DOHH2 (cell line): ENCODE data around the gene RIPPLY1.

ENCODE experiments used
- EZH2phosphoT487 ChIP-seq: fragments of 200-600 bp; sonication (generic); IDR thresholded peaks from 2 replicates; pipeline ENCODE4 v1.6.1; 2017; ENCODE audit warnings: borderline replicate concordance, mild to moderate bottlenecking, antibody characterized with exemption, low read length, moderate library complexity, mixed read lengths
- TF ChIP-seq, protein P1 (sequence below): fragments of 200-600 bp; sonication (generic); IDR thresholded peaks from one replicate; pipeline ENCODE4 v1.5.1; 2014; ENCODE audit warnings: antibody characterized with exemption, mild to moderate bottlenecking, low read depth, low read length; ENCODE audit not compliant: poor library complexity, severe bottlenecking

DNA sequence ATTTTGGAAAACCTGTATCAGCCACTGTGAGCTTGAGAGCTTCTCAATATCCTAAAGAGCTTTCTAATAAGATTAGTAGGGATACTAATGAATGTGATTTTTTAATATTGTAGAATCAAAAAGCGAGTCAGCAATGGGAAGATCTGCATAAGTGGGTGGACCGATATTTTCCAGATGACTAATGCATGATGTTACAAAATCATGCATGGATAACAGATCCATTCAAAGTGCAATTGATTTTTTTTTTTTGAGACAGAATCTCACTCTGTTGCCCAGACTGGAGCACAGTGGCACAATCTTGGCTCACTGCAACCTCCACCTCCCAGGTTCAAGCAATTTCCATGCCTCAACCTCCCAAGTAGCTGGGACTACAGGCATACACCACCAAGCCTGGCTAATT is 9.7 kb upstream of the RIPPLY1 start:
- TF ChIP-seq, protein P1, sequence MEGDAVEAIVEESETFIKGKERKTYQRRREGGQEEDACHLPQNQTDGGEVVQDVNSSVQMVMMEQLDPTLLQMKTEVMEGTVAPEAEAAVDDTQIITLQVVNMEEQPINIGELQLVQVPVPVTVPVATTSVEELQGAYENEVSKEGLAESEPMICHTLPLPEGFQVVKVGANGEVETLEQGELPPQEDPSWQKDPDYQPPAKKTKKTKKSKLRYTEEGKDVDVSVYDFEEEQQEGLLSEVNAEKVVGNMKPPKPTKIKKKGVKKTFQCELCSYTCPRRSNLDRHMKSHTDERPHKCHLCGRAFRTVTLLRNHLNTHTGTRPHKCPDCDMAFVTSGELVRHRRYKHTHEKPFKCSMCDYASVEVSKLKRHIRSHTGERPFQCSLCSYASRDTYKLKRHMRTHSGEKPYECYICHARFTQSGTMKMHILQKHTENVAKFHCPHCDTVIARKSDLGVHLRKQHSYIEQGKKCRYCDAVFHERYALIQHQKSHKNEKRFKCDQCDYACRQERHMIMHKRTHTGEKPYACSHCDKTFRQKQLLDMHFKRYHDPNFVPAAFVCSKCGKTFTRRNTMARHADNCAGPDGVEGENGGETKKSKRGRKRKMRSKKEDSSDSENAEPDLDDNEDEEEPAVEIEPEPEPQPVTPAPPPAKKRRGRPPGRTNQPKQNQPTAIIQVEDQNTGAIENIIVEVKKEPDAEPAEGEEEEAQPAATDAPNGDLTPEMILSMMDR, result no peak
- no peak for TF ChIP-seq EZH2phosphoT487
